Activated T-cell treated with anti-CD3 and anti-CD28 coated beads, Interleukin-2, amount 50 U/mL, for 24 hours (primary cell): ENCODE measurements around the gene SPOCD1.
A peak's percentile ranks its signal among the peaks of the same experiment; 100 is the strongest.

Experiments used
- DNase-seq: peaks from one replicate; pipeline ENCODE4 v3.0.0-alpha.2; 2020
- H3K27ac Mint-ChIP-seq: 2 replicates; pipeline ENCODE4 v1.8.0; 2020; ENCODE audit warnings: mild to moderate bottlenecking, mixed read lengths
- H3K27me3 Mint-ChIP-seq: 2 replicates; pipeline ENCODE4 v1.8.0; 2020; ENCODE audit warnings: mixed read lengths
- H3K36me3 Mint-ChIP-seq: 2 replicates; pipeline ENCODE4 v1.8.0; 2020; ENCODE audit warnings: low read depth, mixed read lengths
- H3K4me1 Mint-ChIP-seq: 2 replicates; pipeline ENCODE4 v1.8.0; 2020; ENCODE audit warnings: low read depth, mixed read lengths
- H3K4me3 Mint-ChIP-seq: 2 replicates; pipeline ENCODE4 v1.8.0; 2020; ENCODE audit warnings: mild to moderate bottlenecking, moderate library complexity, mixed read lengths
- H3K9me3 Mint-ChIP-seq: 2 replicates; pipeline ENCODE4 v1.8.0; 2020; ENCODE audit warnings: mixed read lengths

The SPOCD1 gene

GRCh38 chr1:31815752-31816500 is at the start of gene SPOCD1:
Gene SPOCD1, minus strand, starts transcription at chr1:31816022. Its CDS starts 689 bp downstream, at chr1:31815333.
- no peaks in the 10 kb centered on the region for H3K36me3 Mint-ChIP-seq
- peaks cover 12% of the 10 kb centered on the region for H3K4me1 Mint-ChIP-seq
- no peaks in the 10 kb centered on the region for H3K27me3 Mint-ChIP-seq
- no peak within 1 kb of the TSS for H3K4me3 Mint-ChIP-seq
- H3K27ac Mint-ChIP-seq: peak within 1 kb of the TSS; percentile 64
- DNase-seq: peak; percentile 93
- no peaks in the 10 kb centered on the region for H3K9me3 Mint-ChIP-seq

- DNase-seq: no peak
- no peaks in the 10 kb centered on the region for H3K9me3 Mint-ChIP-seq
- no peaks in the 10 kb centered on the region for H3K27me3 Mint-ChIP-seq
Measured at GRCh38 chr1:31862071-31862470, 46.2 kb upstream of the SPOCD1 start.

GRCh38 chr1:31861346-31861745 is 45.5 kb upstream of the SPOCD1 start:
- Mint-ChIP-seq H3K9me3 (no peaks in the 10 kb centered on the region), H3K4me1 (peaks cover 4% of the 10 kb centered on the region), H3K36me3 (no peaks in the 10 kb centered on the region), H3K27ac (no peak overlapping the region), H3K4me3 (no peak overlapping the region), H3K27me3 (no peaks in the 10 kb centered on the region)
- no peak for DNase-seq

More at GRCh38 chr1:31862071-31862470, 46.2 kb upstream of the SPOCD1 start:
- Mint-ChIP-seq H3K36me3 (no peaks in the 10 kb centered on the region), H3K4me3 (no peak overlapping the region), H3K27ac (no peak overlapping the region), H3K4me1 (peaks cover 8% of the 10 kb centered on the region)

- Mint-ChIP-seq H3K9me3 (no peaks in the 10 kb centered on the region), H3K4me1 (peaks cover 2% of the 10 kb centered on the region), H3K4me3 (no peak overlapping the region), H3K27me3 (no peaks in the 10 kb centered on the region), H3K36me3 (no peaks in the 10 kb centered on the region), H3K27ac (no peak overlapping the region)
- DNase-seq: no peak
Measured at GRCh38 chr1:31860581-31860980, 44.8 kb upstream of the SPOCD1 start.

- no peaks in the 10 kb centered on the region for H3K27me3 Mint-ChIP-seq
- peaks cover 2% of the 10 kb centered on the region for H3K4me1 Mint-ChIP-seq
- H3K4me3 Mint-ChIP-seq: no peak overlapping the region
- no peaks in the 10 kb centered on the region for H3K36me3 Mint-ChIP-seq
- DNase-seq: no peak
- H3K9me3 Mint-ChIP-seq: no peaks in the 10 kb centered on the region
- H3K27ac Mint-ChIP-seq: no peak overlapping the region
Measured at GRCh38 chr1:31859719-31860118, 43.9 kb upstream of the SPOCD1 start.

- H3K4me3 Mint-ChIP-seq: no peak overlapping the region
- H3K9me3 Mint-ChIP-seq: no peaks in the 10 kb centered on the region
- DNase-seq: no peak
- no peaks in the 10 kb centered on the region for H3K27me3 Mint-ChIP-seq
- H3K36me3 Mint-ChIP-seq: no peaks in the 10 kb centered on the region
- H3K4me1 Mint-ChIP-seq: peaks cover 2% of the 10 kb centered on the region
- no peak overlapping the region for H3K27ac Mint-ChIP-seq
Measured at GRCh38 chr1:31859044-31859443, 43.2 kb upstream of the SPOCD1 start.

- Mint-ChIP-seq H3K4me3 (no peak overlapping the region), H3K4me1 (peaks cover 2% of the 10 kb centered on the region), H3K27me3 (no peaks in the 10 kb centered on the region)
Measured at GRCh38 chr1:31857863-31858262, 42.0 kb upstream of the SPOCD1 start.

GRCh38 chr1:31856140-31856539 is 40.3 kb upstream of the SPOCD1 start:
- no peak for DNase-seq
- no peaks in the 10 kb centered on the region for H3K36me3 Mint-ChIP-seq
- no peaks in the 10 kb centered on the region for H3K9me3 Mint-ChIP-seq
- no peaks in the 10 kb centered on the region for H3K27me3 Mint-ChIP-seq
- H3K4me3 Mint-ChIP-seq: no peak overlapping the region
- no peaks in the 10 kb centered on the region for H3K4me1 Mint-ChIP-seq
- H3K27ac Mint-ChIP-seq: no peak overlapping the region

More at GRCh38 chr1:31857863-31858262, 42.0 kb upstream of the SPOCD1 start:
- no peak for DNase-seq
- H3K27ac Mint-ChIP-seq: no peak overlapping the region
- H3K36me3 Mint-ChIP-seq: no peaks in the 10 kb centered on the region
- no peaks in the 10 kb centered on the region for H3K9me3 Mint-ChIP-seq

GRCh38 chr1:31855038-31855845 is 39.4 kb upstream of the SPOCD1 start:
- H3K9me3 Mint-ChIP-seq: no peaks in the 10 kb centered on the region
- no peak overlapping the region for H3K4me3 Mint-ChIP-seq
- H3K27me3 Mint-ChIP-seq: no peaks in the 10 kb centered on the region
- DNase-seq: no peak
- no peaks in the 10 kb centered on the region for H3K4me1 Mint-ChIP-seq
- H3K36me3 Mint-ChIP-seq: no peaks in the 10 kb centered on the region
- no peak overlapping the region for H3K27ac Mint-ChIP-seq

GRCh38 chr1:31849653-31850052 is 33.8 kb upstream of the SPOCD1 start:
- H3K27ac Mint-ChIP-seq: no peak overlapping the region
- peaks cover 48% of the 10 kb centered on the region for H3K4me1 Mint-ChIP-seq
- no peaks in the 10 kb centered on the region for H3K9me3 Mint-ChIP-seq
- H3K4me3 Mint-ChIP-seq: no peak overlapping the region
- no peak for DNase-seq
- H3K27me3 Mint-ChIP-seq: no peaks in the 10 kb centered on the region
- H3K36me3 Mint-ChIP-seq: no peaks in the 10 kb centered on the region

GRCh38 chr1:31848381-31848897 is 32.6 kb upstream of the SPOCD1 start:
- no peaks in the 10 kb centered on the region for H3K36me3 Mint-ChIP-seq
- peak overlapping the region; percentile 48 for H3K27ac Mint-ChIP-seq
- no peaks in the 10 kb centered on the region for H3K9me3 Mint-ChIP-seq
- peaks cover 52% of the 10 kb centered on the region for H3K4me1 Mint-ChIP-seq
- peak; percentile 56 for DNase-seq
- peak overlapping the region; percentile 43 for H3K4me3 Mint-ChIP-seq
- H3K27me3 Mint-ChIP-seq: no peaks in the 10 kb centered on the region

GRCh38 chr1:31846484-31846883 is 30.7 kb upstream of the SPOCD1 start:
- no peak overlapping the region for H3K4me3 Mint-ChIP-seq
- no peaks in the 10 kb centered on the region for H3K9me3 Mint-ChIP-seq
- H3K27ac Mint-ChIP-seq: no peak overlapping the region
- no peaks in the 10 kb centered on the region for H3K36me3 Mint-ChIP-seq
- H3K27me3 Mint-ChIP-seq: no peaks in the 10 kb centered on the region
- peaks cover 53% of the 10 kb centered on the region for H3K4me1 Mint-ChIP-seq
- DNase-seq: no peak

GRCh38 chr1:31843506-31843905 is 27.7 kb upstream of the SPOCD1 start:
- no peak for DNase-seq
- Mint-ChIP-seq H3K4me3 (no peak overlapping the region), H3K4me1 (peaks cover 43% of the 10 kb centered on the region)

GRCh38 chr1:31839662-31840343 is 24.0 kb upstream of the SPOCD1 start:
- H3K4me1 Mint-ChIP-seq: peaks cover 17% of the 10 kb centered on the region
- no peaks in the 10 kb centered on the region for H3K27me3 Mint-ChIP-seq
- DNase-seq: no peak
- no peak overlapping the region for H3K27ac Mint-ChIP-seq
- no peak overlapping the region for H3K4me3 Mint-ChIP-seq
- H3K9me3 Mint-ChIP-seq: no peaks in the 10 kb centered on the region
- no peaks in the 10 kb centered on the region for H3K36me3 Mint-ChIP-seq

More at GRCh38 chr1:31843506-31843905, 27.7 kb upstream of the SPOCD1 start:
- Mint-ChIP-seq H3K27me3 (no peaks in the 10 kb centered on the region), H3K9me3 (no peaks in the 10 kb centered on the region), H3K27ac (no peak overlapping the region), H3K36me3 (no peaks in the 10 kb centered on the region)
